Measurements from ENCODE around the gene TMEM81.

Gene TMEM81

GRCh38 chr1:205041001-205041715 is 43.1 kb downstream of the TMEM81 start:
- no peak overlapping the region for H2BK120ac ChIP-seq (ENCODE audit: insufficient read depth, low read length, poor library complexity)
- H3K79me2 ChIP-seq (ENCODE audit: control insufficient read depth, insufficient read depth, low read length, poor library complexity) = no peaks in the 10 kb centered on the region
- no peak overlapping the region for H3K27ac ChIP-seq (ENCODE audit: low read depth, low read length)
- H2BK12ac ChIP-seq (ENCODE audit: low read length) = no peak overlapping the region
- H3K14ac ChIP-seq (ENCODE audit: low read length) = no peak overlapping the region
- no peak overlapping the region for H2BK5ac ChIP-seq (ENCODE audit: low read depth, low read length, poor library complexity)
- no peaks in the 10 kb centered on the region for H3K36me3 ChIP-seq (ENCODE audit: control insufficient read depth in 1 of 2, insufficient read depth in 2 of 2, low read length in 2 of 2)
- no peak overlapping the region for H3K4ac ChIP-seq (ENCODE audit: low read depth, low read length)
- H3K27me3 ChIP-seq (ENCODE audit: insufficient read depth, low read length) = peaks cover 22% of the 10 kb centered on the region
- H3K4me2 ChIP-seq (ENCODE audit: low read length) = no peak overlapping the region
- H3K4me3 ChIP-seq (ENCODE audit: low read depth, low read length) = no peak overlapping the region
- H3K23ac ChIP-seq (ENCODE audit: low read length) = no peak overlapping the region
- no peak overlapping the region for H4K12ac ChIP-seq (ENCODE audit: low read depth, low read length)
- no peak for DNase-seq
- peaks cover 3% of the 10 kb centered on the region for H3K9me3 ChIP-seq (ENCODE audit: insufficient read depth, low read depth, low read length)
- H3K4me1 ChIP-seq (ENCODE audit: control insufficient read depth in 1 of 2, insufficient read depth in 2 of 2, low read length in 2 of 2) = no peaks in the 10 kb centered on the region
- no peak overlapping the region for H2AK5ac ChIP-seq (ENCODE audit: low read length)
- H4K91ac ChIP-seq (ENCODE audit: low read depth, low read length) = no peak overlapping the region
- no peaks in the 10 kb centered on the region for H3K79me1 ChIP-seq (ENCODE audit: low read length)
- no peak overlapping the region for H2AFZ ChIP-seq (ENCODE audit: insufficient read depth, low read length, poor library complexity)
- no peak overlapping the region for H3K9ac ChIP-seq (ENCODE audit: low read length)
- H3K18ac ChIP-seq (ENCODE audit: low read length) = no peak overlapping the region
- WGBS (ENCODE audit: extremely low coverage, insufficient coverage, insufficient read length) = no CpG with 5 or more reads among the region's 4 CpGs
- H4K8ac ChIP-seq (ENCODE audit: low read depth, low read length) = no peak overlapping the region

- H4K8ac ChIP-seq (ENCODE audit: low read depth, low read length) = no peak overlapping the region
- no peak overlapping the region for H3K4ac ChIP-seq (ENCODE audit: low read depth, low read length)
- H4K12ac ChIP-seq (ENCODE audit: low read depth, low read length) = no peak overlapping the region
- no peaks in the 10 kb centered on the region for H3K79me1 ChIP-seq (ENCODE audit: low read length)
- H3K36me3 ChIP-seq (ENCODE audit: control insufficient read depth in 1 of 2, insufficient read depth in 2 of 2, low read length in 2 of 2) = no peaks in the 10 kb centered on the region
- no peak overlapping the region for H3K9ac ChIP-seq (ENCODE audit: low read length)
- H3K27me3 ChIP-seq (ENCODE audit: insufficient read depth, low read length) = peaks cover 14% of the 10 kb centered on the region
- H3K9me3 ChIP-seq (ENCODE audit: insufficient read depth, low read depth, low read length) = peaks cover 2% of the 10 kb centered on the region
- no peak overlapping the region for H4K91ac ChIP-seq (ENCODE audit: low read depth, low read length)
- H2AK5ac ChIP-seq (ENCODE audit: low read length) = no peak overlapping the region
- no peaks in the 10 kb centered on the region for H3K4me1 ChIP-seq (ENCODE audit: control insufficient read depth in 1 of 2, insufficient read depth in 2 of 2, low read length in 2 of 2)
- no peaks in the 10 kb centered on the region for H3K79me2 ChIP-seq (ENCODE audit: control insufficient read depth, insufficient read depth, low read length, poor library complexity)
- WGBS (ENCODE audit: extremely low coverage, insufficient coverage, insufficient read length) = no CpG with 5 or more reads among the region's 6 CpGs
- no peak overlapping the region for H2BK12ac ChIP-seq (ENCODE audit: low read length)
- DNase-seq = no peak
- no peak overlapping the region for H3K4me2 ChIP-seq (ENCODE audit: low read length)
- no peak overlapping the region for H2AFZ ChIP-seq (ENCODE audit: insufficient read depth, low read length, poor library complexity)
- no peak overlapping the region for H3K23ac ChIP-seq (ENCODE audit: low read length)
- H3K14ac ChIP-seq (ENCODE audit: low read length) = no peak overlapping the region
- no peak overlapping the region for H2BK5ac ChIP-seq (ENCODE audit: low read depth, low read length, poor library complexity)
- H3K4me3 ChIP-seq (ENCODE audit: low read depth, low read length) = no peak overlapping the region
- H3K27ac ChIP-seq (ENCODE audit: low read depth, low read length) = no peak overlapping the region
- H3K18ac ChIP-seq (ENCODE audit: low read length) = no peak overlapping the region
- no peak overlapping the region for H2BK120ac ChIP-seq (ENCODE audit: insufficient read depth, low read length, poor library complexity)
Observed at GRCh38 chr1:205038132-205038786, 46.0 kb downstream of the TMEM81 start.

GRCh38 chr1:205037539-205037938 is 46.7 kb downstream of the TMEM81 start:
- Histone ChIP-seq H3K18ac (ENCODE audit: low read length) (no peak overlapping the region), H4K91ac (ENCODE audit: low read depth, low read length) (no peak overlapping the region), H3K27me3 (ENCODE audit: insufficient read depth, low read length) (peaks cover 8% of the 10 kb centered on the region), H3K4me2 (ENCODE audit: low read length) (no peak overlapping the region), H2AK5ac (ENCODE audit: low read length) (no peak overlapping the region), H3K4me1 (ENCODE audit: control insufficient read depth in 1 of 2, insufficient read depth in 2 of 2, low read length in 2 of 2) (no peaks in the 10 kb centered on the region), H2BK120ac (ENCODE audit: insufficient read depth, low read length, poor library complexity) (no peak overlapping the region), H3K9me3 (ENCODE audit: insufficient read depth, low read depth, low read length) (peaks cover 2% of the 10 kb centered on the region), H3K14ac (ENCODE audit: low read length) (no peak overlapping the region), H2BK12ac (ENCODE audit: low read length) (no peak overlapping the region), H4K12ac (ENCODE audit: low read depth, low read length) (no peak overlapping the region), H4K8ac (ENCODE audit: low read depth, low read length) (no peak overlapping the region), H2AFZ (ENCODE audit: insufficient read depth, low read length, poor library complexity) (no peak overlapping the region), H3K23ac (ENCODE audit: low read length) (no peak overlapping the region), H3K4me3 (ENCODE audit: low read depth, low read length) (no peak overlapping the region), H3K36me3 (ENCODE audit: control insufficient read depth in 1 of 2, insufficient read depth in 2 of 2, low read length in 2 of 2) (no peaks in the 10 kb centered on the region), H3K4ac (ENCODE audit: low read depth, low read length) (no peak overlapping the region), H3K79me2 (ENCODE audit: control insufficient read depth, insufficient read depth, low read length, poor library complexity) (no peaks in the 10 kb centered on the region), H3K79me1 (ENCODE audit: low read length) (no peaks in the 10 kb centered on the region), H2BK5ac (ENCODE audit: low read depth, low read length, poor library complexity) (no peak overlapping the region), H3K27ac (ENCODE audit: low read depth, low read length) (no peak overlapping the region), H3K9ac (ENCODE audit: low read length) (no peak overlapping the region)
- WGBS (ENCODE audit: extremely low coverage, insufficient coverage, insufficient read length) = no CpG with 5 or more reads among the region's 9 CpGs
- no peak for DNase-seq

Data from trophoblast cell (in vitro differentiated cells and primary cell).